Colonic mucosa (tissue), 4 donors: ENCODE measurements around the gene DCLK1. TPM values are rescaled to one million over a fixed set of nuclear protein-coding genes. Genes with fewer than 3 reads are reported as not detected.

Experiments
- DNase-seq: peaks from one replicate; pipeline ENCODE4 v3.0.0-alpha.2; 2020
- H3K27ac ChIP-seq: fragments of 200-600 bp; one replicate; pipeline ENCODE4 v1.8.0; 2021
- H3K27me3 ChIP-seq: fragments of 200-600 bp; one replicate; pipeline ENCODE4 v1.8.0; 2021
- H3K36me3 ChIP-seq: fragments of 200-600 bp; one replicate; pipeline ENCODE4 v1.8.0; 2021
- H3K4me1 ChIP-seq: fragments of 200-600 bp; one replicate; pipeline ENCODE4 v1.8.0; 2021; ENCODE audit warnings: mild to moderate bottlenecking
- H3K4me3 ChIP-seq: fragments of 200-600 bp; one replicate; pipeline ENCODE4 v1.8.0; 2021
- H3K9ac ChIP-seq, 2 donors: one replicate each; pipeline ENCODE4 v1.7.0; 2013; ENCODE audit warnings: control low read depth in 2 of 2, low read depth in 2 of 2, low read length in 2 of 2
- H3K9me3 ChIP-seq: fragments of 200-600 bp; one replicate; pipeline ENCODE4 v1.8.0; 2021
- intact Hi-C: fragments of 100-400 bp; cut with DNase I; formaldehyde crosslinking; loops from one replicate; pipeline ENCODE4 v1.14.1; 2022
- total RNA-seq, 2 donors: library from RNA; stranded (reverse); fragmentation: NEBNext Ultra II Directional in 1 of 2; extraction: Animal tissue kit (Norgen Biotek cat#: 25700) in 1 of 2; gene quantifications; one replicate each; pipeline ENCODE4 v1.2.1, GENCODE V29; 2021
- TF ChIP-seq, protein P1 (sequence below): fragments of 200-600 bp; IDR thresholded peaks from one replicate; pipeline ENCODE4 v1.8.0; 2022; ENCODE audit warnings: antibody characterized with exemption, mild to moderate bottlenecking
- donor health status: healthy.
- donor health status: DM: no; HTN: no; CAD: no.
- donor health status: DM: no; HTN: no; CAD: no.

Gene DCLK1
- total RNA-seq, 2 donors from 2014 or later: 1.5 to 5.0 TPM

DNA sequence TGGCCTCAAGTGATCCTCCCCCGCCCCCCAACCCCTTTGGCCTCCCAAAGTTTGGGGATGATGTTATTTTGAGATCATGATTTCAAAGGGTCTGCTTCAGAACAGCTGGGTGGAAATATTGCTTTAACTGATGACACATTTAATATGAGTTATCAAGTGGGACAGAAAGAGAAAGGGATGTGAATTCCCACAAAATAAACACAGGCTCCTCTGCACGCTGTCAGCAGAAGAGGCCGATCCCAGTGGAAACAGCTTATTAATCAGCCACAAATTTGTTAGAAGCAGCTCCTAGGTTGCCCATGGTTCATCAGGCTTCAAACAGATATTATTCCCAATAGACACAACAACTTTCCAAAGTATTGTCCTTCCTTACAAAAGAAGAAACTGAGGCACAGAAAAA, 4.7 kb downstream of the DCLK1 start:
- Histone ChIP-seq H3K4me1 (no peaks in the 10 kb centered on the region), H3K27ac (no peak overlapping the region), H3K27me3 (peaks cover 3% of the 10 kb centered on the region), H3K9me3 (no peaks in the 10 kb centered on the region), H3K36me3 (no peaks in the 10 kb centered on the region), H3K4me3 (no peak overlapping the region), H3K9ac (no peak overlapping the region)
- intact Hi-C loops: no loop called here
- no peak for DNase-seq
- TF ChIP-seq, protein P1, sequence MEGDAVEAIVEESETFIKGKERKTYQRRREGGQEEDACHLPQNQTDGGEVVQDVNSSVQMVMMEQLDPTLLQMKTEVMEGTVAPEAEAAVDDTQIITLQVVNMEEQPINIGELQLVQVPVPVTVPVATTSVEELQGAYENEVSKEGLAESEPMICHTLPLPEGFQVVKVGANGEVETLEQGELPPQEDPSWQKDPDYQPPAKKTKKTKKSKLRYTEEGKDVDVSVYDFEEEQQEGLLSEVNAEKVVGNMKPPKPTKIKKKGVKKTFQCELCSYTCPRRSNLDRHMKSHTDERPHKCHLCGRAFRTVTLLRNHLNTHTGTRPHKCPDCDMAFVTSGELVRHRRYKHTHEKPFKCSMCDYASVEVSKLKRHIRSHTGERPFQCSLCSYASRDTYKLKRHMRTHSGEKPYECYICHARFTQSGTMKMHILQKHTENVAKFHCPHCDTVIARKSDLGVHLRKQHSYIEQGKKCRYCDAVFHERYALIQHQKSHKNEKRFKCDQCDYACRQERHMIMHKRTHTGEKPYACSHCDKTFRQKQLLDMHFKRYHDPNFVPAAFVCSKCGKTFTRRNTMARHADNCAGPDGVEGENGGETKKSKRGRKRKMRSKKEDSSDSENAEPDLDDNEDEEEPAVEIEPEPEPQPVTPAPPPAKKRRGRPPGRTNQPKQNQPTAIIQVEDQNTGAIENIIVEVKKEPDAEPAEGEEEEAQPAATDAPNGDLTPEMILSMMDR: no peak

- TF ChIP-seq, protein P1: no peak
- Histone ChIP-seq H3K27me3 (no peaks in the 10 kb centered on the region), H3K27ac (no peak overlapping the region), H3K36me3 (no peaks in the 10 kb centered on the region), H3K4me1 (no peaks in the 10 kb centered on the region), H3K9ac (no peak overlapping the region), H3K9me3 (no peaks in the 10 kb centered on the region), H3K4me3 (no peak overlapping the region)
- intact Hi-C loops: no loop called here
- DNase-seq: no peak
Measured at GRCh38 chr13:36125841-36126240, 5.3 kb downstream of the DCLK1 start.

GRCh38 chr13:36124236-36124822, 6.9 kb downstream of the DCLK1 start:
- TF ChIP-seq, protein P1: no peak
- Histone ChIP-seq H3K9me3 (no peaks in the 10 kb centered on the region), H3K4me1 (no peaks in the 10 kb centered on the region), H3K27ac (no peak overlapping the region), H3K27me3 (no peaks in the 10 kb centered on the region), H3K4me3 (no peak overlapping the region), H3K36me3 (no peaks in the 10 kb centered on the region), H3K9ac (no peak overlapping the region)
- DNase-seq: no peak
- intact Hi-C loops: no loop called here

DNA sequence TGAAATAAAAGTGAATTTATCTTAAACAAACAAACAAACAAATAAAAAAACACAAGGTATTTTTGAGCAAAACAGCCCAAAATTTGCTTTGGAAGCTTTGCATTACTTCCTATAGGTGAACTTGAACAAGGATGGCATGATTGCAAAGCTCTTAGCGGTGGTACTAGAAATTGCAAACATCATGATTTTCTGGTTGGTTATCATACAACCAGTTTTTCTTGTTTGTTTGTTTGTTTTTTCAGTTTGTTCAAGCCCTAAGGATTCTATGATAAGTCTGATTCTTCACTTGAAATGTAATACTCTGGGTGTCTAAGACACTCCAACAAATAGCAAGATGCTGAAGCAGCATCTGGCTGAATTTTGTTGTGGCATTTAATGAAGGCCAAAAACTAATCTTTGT, 15.9 kb downstream of the DCLK1 start:
- H3K9ac ChIP-seq: no peak overlapping the region
- no peak overlapping the region for H3K4me3 ChIP-seq
- H3K9me3 ChIP-seq: no peaks in the 10 kb centered on the region
- no peak overlapping the region for H3K27ac ChIP-seq
- DNase-seq: no peak
- H3K4me1 ChIP-seq: no peaks in the 10 kb centered on the region
- intact Hi-C loops: no loop called here
- no peaks in the 10 kb centered on the region for H3K36me3 ChIP-seq
- TF ChIP-seq, protein P1: no peak
- no peaks in the 10 kb centered on the region for H3K27me3 ChIP-seq

- DNase-seq: no peak
- Histone ChIP-seq H3K9me3 (no peaks in the 10 kb centered on the region), H3K4me1 (no peaks in the 10 kb centered on the region), H3K27me3 (no peaks in the 10 kb centered on the region), H3K27ac (no peak overlapping the region), H3K9ac (no peak overlapping the region), H3K4me3 (no peak overlapping the region), H3K36me3 (no peaks in the 10 kb centered on the region)
- TF ChIP-seq, protein P1: no peak
- intact Hi-C loops: no loop called here
Measured at GRCh38 chr13:36114233-36114632, 16.9 kb downstream of the DCLK1 start.
